Cerebellar nuclear complex (tissue), 1 donor: Measurements from ENCODE around the gene MYCBPAP.

Experiments used
- DNase-seq, 2 experiments: peaks; one replicate each; lab custom pipeline; 2025; lab: John Stamatoyannopoulos, UW

The MYCBPAP gene, protein sequence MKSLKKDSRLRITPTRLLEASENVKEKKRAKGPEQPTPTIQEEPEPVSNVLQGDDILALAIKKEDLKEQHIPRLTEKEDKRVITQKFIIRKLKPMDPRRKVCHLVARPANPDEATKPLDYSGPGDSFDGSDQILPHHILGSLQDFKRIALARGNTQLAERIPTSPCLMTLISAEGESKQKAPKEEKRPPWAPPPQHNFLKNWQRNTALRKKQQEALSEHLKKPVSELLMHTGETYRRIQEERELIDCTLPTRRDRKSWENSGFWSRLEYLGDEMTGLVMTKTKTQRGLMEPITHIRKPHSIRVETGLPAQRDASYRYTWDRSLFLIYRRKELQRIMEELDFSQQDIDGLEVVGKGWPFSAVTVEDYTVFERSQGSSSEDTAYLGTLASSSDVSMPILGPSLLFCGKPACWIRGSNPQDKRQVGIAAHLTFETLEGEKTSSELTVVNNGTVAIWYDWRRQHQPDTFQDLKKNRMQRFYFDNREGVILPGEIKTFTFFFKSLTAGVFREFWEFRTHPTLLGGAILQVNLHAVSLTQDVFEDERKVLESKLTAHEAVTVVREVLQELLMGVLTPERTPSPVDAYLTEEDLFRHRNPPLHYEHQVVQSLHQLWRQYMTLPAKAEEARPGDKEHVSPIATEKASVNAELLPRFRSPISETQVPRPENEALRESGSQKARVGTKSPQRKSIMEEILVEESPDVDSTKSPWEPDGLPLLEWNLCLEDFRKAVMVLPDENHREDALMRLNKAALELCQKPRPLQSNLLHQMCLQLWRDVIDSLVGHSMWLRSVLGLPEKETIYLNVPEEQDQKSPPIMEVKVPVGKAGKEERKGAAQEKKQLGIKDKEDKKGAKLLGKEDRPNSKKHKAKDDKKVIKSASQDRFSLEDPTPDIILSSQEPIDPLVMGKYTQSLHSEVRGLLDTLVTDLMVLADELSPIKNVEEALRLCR

DNA sequence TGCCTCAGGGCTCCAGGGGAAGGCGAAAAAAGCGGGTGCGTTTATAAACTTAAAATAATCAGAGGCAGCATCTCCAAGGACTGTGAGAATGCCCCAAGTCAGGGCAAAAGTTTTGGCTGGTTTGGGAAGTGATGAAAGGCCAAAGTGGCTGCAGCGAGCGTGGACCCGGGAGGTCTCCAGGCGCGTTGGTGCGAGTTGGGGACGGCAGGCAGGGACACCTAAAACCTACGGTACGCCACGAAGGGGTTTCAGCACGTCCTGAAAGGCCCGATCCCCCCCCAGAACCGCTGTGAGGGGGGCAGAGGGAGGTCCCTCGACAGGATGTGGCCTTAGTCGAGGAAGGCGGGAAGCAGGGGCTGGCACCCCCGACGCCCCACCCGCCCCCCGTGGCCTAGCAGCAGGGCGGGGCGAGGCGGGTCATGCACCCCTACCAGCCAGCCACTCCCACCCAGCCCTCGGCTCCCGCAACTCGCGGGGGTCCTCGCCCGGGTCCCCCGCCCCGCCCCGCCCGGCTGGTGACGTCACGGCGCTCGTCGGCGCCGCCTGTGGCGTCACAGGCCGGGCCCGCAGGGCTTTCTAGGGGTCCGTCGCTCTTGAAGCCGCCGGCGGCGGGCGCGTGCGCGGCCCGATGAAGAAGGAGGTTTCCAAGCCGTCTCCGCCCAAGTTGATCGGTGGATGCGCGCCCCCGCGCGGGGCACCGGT, at the start of gene MYCBPAP:
MYCBPAP (plus strand) TSS at position 569 of the 702 bp plus-strand sequence. CDS start 236 bp downstream, outside the sequence.
- no peak for DNase-seq

DNA sequence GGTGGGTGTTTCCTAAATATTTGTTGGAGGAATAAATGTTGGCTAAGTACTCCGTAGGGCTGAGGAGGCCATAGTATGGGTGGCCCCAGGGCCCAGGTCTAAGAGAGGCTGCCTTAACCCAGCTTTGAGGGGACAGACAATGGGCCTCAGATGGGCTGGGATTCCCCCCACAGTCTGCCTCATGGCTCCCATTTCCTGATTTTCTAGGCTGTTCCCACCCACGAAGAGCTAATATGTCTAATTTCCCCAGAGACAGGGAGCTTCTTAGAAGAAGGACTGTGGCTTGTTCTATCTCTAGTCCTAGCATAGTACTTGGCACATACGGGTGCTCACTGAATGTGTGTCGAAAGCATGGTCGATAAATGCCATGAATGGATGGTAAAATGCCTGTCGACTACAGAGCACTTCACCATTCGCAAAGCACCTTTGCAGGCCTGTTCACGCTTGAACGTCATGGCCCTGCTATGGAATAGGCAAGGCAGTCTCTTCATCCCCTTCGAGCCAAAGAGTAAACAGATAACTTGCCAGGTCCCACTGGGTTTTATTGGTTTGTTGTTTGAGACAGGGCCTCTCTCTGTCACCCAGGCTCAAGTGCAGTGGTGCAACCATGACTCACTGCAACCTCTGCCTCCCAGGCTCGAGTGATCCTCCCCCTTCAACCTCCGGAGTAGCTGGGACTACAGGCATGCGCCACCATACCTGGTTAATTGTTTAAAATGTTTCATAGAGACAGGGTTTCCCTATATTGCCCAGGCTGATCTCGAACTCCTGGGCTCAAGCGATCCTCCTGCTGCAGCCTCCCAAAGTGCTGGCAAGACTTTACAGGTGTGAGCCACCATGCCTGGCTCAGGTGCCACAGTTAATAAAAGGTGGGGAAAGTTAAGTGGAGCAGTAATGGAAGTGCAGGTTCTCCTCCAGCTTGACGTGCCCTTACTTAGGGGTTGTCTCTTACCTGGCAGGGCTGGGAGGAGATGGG, 49.2 kb upstream of the MYCBPAP start:
- DNase-seq = no peak

DNA sequence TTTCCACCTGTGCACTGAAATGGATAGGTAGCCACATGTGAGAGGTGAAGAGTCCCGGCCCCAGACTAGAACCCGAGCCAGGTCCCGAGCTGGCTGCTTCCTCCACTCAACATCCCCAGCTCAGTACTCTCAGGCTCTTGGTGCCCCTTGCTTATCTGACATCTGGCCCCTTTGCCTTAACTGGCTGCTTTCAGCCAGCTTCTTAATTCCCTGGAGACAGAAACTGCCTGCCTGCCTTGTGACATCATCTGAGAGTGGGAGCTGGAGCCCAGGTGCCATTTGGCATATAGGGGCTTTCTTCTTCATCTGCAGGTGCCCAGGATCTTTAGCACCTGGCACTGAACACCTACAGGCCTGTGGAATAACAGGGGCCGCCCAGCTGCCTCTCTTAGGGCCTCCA, 48.5 kb upstream of the MYCBPAP start:
- DNase-seq = no peak

DNA sequence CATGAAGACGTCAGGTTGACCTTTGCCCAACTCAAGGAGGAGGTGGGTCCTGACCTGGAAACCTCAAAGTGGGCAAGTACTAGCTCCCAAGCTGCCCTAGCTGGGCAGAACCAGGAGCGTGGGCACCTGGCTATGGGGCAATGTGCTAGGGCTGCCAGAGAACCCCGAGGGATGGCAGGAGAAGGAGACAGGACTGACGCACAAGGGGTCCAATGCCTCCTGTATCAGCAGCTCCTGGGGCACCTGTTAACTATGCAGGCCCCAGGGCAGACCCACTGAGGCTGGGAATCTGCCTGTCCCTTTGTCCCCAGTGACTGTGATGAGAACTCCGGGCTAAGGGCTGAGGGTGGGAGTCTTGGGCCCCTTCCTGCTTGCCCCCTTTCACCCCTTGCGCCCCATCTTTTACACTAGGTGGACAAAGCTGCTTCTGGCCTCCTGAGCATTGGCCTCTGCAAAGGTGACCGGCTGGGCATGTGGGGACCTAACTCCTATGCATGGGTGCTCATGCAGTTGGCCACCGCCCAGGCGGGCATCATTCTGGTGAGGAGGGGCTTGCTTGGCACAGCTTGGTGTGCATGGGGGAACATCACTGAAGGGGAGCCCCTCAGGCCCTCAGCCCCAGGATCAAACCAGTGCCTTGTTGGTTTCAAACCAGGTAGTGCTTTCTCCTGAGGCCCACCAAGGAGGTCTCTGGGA, 47.3 kb upstream of the MYCBPAP start:
- DNase-seq = no peak

DNA sequence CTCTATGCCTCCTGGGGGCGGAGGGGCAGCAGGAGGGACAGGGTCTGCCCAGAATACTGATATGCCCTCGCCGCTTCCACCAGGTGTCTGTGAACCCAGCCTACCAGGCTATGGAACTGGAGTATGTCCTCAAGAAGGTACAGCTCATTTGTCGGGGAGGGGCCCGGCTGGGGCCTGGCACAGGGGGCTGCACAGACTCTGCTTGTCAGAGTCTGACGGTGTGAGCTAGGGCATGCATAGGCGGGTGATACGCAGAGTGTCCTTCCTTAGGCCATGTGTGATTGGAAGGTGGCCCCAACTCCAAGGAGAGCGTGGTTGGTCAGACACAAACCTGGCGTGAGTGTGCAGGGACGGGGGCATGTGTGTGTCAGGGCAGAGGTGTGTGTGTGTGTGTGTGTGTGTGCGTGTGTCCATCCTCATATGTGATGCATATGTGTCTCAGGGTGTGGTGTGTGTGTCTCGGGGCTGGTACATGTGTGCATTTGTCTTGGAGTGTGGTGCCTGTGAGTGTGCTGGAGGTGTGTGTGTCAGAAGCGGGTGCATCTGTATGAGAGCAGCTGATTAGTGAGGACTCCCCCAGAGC, 46.6 kb upstream of the MYCBPAP start:
- no peak for DNase-seq

DNA sequence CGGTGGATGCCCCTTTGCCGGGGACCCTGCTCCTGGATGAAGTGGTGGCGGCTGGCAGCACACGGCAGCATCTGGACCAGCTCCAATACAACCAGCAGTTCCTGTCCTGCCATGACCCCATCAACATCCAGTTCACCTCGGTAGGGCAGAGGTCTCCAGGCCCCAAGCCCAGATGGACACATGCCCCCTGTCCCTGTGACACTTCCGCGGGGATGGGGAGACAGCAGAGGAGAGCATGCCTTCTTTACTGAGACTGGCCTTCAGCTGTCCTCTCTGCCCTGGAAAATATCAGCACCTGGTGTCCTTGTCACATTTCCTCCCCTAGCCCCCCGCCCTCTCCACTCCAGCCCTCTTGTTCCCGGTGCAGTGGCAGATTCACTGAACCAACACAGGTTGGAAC, 45.8 kb upstream of the MYCBPAP start:
- no peak for DNase-seq

DNA sequence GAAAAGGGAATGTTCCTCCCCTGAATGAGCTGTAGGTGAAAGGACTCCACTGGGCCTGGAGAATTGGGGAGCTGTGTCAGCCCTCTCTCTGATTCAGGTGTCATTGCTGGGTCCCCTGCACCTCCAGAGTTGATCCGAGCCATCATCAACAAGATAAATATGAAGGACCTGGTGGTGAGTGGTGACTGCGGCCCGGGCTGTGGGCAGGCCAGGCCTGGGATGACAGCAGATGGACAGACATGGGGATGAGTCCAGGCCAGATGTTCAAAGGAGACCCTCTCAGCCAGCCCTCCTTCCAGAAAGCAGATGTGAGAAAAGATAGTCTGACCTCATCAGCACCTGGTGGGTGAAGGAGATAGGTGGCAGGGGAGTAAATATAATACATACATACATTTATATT, 44.1 kb upstream of the MYCBPAP start:
- DNase-seq = no peak

DNA sequence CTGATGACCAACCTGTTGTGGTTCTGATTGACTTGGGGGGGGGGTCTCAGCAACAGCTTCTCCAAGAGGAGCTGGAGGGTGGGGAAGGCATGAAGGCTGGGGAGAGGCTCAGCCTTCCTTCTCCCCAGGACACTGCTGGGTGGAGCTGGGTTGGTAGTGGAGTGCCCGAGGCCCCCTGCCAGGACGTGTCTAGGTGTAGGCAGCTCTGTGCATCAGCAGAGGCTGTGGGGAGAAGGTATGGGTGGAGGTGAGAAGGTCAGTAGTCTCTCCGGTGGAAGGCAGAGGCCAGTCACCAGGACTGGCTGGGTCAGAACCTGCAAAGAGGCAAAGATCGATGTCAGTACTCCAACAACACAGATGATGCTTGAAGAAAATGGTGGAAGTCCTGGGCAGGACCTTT, 43.5 kb upstream of the MYCBPAP start:
- no peak for DNase-seq

DNA sequence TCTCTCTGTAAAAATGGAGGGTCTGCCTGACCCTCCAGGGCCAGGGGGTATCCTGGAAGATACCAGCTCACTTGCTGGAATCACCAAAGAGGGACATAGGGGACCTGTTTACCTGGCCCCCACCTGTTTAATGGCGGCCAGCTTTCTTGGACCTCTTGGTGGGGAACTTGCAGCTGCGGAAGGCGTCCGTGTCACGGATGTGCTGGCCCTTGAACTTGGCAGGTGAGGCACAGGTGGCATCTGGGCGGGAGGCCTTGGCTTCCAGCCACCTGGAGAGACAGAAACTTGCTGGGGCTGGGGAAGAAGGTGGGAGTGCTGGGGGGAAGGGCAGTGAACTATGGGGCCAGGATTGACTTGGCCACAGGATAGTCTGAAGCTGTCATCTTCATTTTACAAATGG, 43.1 kb upstream of the MYCBPAP start:
- no peak for DNase-seq

DNA sequence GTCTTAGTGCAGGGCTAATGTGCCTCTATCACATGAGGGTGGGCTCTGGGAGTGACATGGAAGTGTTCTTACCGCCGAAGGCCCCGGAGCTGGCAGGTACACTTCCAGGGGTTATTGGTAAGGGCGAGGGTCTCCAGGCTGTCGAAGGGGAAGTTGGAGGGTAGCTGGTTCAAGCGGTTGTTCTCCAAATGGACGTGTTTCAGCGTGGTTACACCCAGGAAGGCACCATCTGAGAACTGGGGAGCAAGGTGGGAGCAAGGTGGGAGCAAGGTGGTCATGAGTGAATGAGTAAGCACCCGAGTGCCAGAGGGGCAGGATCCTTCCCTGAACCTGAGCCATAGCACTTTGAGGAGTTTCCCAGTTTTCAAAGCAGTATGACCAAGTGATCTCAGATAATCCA, 42.6 kb upstream of the MYCBPAP start:
- no peak for DNase-seq

DNA sequence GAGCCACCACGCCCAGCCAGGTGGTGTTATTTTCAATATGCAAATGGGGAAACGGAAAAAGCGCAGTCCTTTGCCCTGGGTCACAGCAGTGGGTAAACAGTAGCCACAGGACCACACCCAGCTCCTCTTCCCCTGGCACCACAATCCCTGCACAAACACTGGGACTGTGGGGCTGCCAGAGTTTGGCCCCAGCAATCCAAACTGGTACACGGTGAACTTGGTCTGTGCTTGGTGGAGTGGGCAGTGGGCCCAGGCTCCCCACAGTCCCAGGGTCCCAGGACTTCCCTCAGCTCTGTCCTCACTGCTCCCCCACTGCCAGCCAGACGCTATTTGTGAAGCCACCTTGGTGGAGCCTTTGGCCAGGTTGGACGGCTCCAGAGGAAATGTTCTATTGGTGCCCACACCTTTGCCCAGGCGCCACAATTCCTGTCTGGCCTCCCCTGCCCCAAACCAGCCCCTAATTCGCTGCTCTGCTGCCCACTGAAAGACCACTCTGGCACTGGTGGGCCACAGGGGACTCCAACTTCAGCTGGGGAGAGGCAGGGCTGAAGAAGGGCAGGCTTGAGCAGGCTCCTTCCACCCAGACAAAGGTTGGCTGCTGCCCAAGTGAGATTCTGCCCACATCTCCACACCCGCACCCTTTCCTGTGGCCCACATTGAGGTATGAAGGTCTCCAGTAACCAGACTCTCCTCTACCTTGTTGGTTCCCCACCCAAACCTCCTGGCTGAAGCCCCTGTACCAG, 41.7 kb upstream of the MYCBPAP start:
- DNase-seq = no peak

DNA sequence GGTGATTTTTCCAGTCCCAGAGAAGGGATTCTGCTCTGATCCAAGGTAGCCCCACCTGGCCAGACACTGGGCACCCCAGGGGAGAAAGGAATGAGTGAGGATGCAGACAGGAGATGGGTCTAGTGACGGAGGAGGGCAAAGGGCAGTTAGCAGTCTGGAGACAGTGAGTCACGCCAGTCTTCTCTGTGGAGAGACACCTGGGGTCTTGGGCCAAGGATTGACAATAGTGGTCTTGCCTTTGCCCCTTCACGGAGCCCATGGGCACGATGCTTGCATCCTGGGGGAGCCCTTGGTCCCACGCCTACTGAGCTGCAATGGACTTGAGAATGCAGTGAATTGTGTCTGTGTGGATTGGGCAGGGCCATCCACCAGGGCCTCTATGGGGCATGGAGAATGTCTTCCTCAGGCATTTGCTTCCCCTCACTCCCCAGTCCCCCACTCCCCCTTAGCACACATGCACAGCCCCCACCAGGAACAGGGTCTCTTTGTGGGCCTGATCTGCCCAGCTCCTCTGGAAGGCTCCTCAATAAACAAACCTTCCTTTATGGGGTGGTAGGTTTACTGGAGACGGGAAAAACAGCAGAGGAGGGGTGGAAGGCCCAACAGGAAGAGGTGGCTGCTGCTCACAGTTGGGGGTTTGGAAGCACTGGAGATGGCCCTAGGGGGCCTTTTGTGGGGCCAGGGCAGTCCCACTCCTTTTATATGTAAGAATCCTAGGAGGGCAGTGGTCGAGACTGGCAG, 41.0 kb upstream of the MYCBPAP start:
- DNase-seq = no peak

DNA sequence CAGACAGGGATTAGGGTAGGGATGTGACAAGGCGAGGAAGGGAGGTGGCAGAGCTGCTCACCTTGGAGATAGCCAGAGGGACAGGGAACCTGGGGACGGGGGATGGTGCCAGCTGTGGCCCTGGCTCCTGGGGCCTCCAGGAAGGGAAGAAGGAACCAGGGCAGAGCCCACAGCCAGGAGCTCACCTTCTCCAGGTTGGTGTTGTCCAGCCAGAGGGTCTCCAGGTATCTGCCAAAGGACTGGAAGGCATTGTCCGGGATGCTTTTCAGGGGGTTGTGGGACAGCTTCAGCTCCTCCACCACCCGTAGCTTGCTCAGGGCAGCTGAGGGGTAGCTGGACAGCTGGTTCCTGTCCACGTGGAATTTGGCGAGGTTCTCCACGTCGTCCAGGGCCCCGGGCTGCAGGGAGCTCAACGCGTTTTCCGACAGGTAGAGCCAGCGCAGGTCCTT, 40.4 kb upstream of the MYCBPAP start:
- DNase-seq = no peak

DNA sequence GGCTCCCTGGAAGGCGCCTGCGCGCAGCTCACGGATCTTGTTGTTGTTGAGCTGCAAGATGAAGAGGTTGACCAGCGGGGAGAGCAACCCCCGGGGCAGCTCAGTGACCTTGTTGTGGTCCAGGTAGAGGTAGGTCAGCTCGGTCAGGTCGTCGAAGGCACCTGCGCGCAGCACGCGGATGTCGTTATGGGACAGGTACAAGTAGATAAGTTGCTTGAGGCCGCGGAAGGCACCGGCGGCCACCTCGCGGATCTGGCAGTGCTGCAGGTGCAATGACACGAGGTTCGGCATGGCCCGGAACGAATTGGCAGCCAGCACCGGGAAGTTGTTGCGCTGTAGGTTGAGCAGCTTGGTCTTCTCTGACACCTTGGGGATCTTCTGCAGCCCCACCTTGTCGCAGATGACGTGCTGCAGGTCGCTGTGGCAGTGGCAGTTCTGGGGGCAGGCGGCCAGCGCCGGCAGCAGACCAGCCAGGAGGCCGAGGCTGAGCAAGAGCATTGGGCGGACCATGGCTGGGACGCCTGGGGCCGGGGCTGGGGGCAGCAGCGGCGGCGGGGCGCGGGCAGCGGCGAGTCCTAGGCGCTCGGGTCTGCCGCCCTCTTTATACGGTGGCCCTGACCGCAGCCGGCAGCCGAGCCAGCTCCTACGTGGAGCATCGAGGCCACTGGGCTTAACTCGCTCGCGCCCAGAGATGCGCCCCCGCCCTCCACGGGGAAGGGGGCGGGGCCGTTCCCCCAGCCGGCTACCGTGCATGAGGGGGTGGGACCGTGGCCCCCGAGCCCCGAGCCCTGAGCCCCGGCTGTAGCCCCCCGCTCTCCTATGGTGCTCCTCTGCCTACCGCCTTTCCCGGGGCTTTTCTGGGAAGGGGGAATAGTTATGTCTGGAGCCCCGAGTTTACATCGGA, 39.7 kb upstream of the MYCBPAP start, which contains the start of gene CHAD:
CHAD (minus strand) TSS at position 577 of the 904 bp plus-strand sequence; CDS start at position 510, 67 bp downstream.
- DNase-seq = peak in 1 of 2 experiments; percentile 73

DNA sequence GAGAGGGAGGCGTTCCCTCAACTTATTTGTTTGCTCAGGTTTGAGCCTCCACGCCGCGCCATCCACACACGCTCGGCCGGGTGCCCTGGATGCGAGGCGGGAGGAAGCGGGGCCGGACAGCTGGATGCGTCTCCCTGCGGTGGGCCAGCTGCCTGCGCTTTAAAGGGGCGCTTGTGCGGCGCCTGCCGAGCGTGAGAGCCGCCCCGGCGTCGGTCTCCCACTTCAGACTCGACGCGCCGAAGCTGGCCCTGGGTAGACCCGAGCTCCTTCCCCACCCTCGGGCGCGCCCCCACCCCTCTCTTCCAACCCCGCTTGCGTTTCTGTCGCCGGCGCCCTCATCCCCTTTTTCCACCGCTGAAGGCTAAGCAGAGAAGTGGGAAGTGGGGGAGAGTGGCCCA, 39.0 kb upstream of the MYCBPAP start:
- no peak for DNase-seq

DNA sequence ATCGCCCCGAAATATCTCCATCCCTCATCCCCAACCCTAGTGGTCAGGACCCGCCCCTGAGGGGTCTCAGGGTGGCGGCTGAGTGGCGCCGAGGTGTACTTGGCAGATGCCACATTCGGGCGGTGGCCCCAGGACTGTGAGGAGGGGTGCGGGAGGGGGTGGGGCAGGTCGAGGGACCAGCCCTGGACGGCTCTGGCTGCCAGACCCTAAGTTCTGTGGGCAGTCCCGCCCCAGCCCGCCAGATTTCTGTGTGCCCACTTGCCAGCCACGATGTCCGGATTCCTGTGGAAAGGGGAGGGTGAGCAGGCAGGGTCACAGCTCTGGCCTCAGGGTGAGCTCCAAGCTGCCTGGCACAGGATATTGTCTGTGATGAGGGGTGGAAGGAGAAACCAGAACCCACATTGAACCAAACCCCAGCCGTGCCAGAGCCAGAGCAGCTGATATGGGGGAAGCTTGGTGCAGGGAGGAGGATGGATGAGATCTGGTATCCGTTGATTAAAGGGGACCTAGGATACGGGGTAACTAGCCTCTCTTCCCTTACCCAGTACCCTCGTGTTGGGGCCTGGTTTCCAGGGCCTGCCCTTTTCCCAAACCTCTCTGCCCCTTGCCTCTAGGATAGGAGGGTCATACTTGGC, 38.5 kb upstream of the MYCBPAP start:
- no peak for DNase-seq

DNA sequence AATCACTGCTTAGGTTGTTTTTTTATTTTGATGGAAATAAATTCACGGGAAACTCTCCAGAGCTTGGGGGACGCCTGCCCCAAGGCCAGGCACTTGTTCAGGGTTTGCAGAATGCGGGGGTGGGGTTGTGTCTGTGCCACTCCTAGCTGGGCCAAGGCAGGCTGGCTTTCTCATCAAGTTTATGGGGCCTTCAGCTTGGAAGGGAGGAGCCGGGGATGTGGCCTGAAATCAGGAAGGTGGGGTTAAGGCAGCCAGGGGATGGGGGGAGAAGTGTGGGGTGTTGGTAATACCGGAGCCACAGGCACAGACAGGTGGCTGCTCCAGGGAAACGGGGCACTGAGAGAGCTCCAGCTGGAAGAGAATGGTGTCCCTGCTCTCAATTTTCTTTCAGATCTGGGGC, 37.8 kb upstream of the MYCBPAP start:
- no peak for DNase-seq
